ENCODE results near the gene EIF3L. TPM values are rescaled to one million over a fixed set of nuclear protein-coding genes. Genes with fewer than 3 reads are reported as not detected.
"Not testable (repeated sequence)": the region's sequence is repeated elsewhere in the genome, so short reads cannot be mapped to it uniquely, and the experiment has no call there.

Gene EIF3L
- total RNA-seq (2012; rRNA removed): 250 and 358 TPM in 2 replicates

DNA sequence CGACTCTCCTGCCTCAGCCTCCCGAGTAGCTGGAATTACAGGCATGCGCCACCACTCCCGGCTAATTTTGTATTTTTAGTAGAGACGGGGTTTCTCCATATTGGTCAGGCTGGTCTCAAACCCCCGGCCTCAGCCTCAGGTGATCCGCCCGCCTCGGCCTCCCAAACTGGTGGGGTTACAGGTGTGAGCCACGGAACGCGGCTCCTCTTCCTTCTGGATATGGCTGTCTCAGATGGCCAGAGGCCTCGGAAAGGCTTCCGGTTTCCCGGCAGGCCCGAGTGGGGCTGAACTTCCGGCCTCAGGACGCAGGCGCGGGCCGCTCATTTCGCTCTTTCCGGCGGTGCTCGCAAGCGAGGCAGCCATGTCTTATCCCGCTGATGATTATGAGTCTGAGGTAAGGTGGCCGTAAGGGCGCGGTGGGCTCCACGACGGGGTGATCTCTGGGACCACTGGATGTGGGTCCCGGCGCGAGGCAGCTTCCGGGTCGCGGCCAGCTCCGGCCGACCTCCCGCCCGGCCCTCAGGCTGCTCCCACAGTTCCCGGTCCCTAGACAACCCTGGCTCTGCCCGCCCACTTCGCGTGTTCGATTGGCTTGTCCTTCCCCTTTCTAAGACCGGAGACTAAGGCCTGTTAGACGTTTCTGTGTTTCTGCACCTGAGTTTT is at the start of gene EIF3L:
Gene EIF3L, plus strand, starts transcription at position 331 of the 663 bp plus-strand sequence. Its CDS starts 31 bp downstream, at position 362.
- H3K4me2 ChIP-seq (ENCODE audit: low read length): peak within 1 kb of the TSS; percentile 87
- H3K4me3 ChIP-seq (ENCODE audit: low read length): peak within 1 kb of the TSS; percentile 93
- H3K27me3 ChIP-seq (ENCODE audit: control insufficient read depth, insufficient read depth, low read length): no peaks in the 10 kb centered on the region
- peaks cover 3% of the 10 kb centered on the region for H3K4me1 ChIP-seq (ENCODE audit: control insufficient read depth, insufficient read depth, low read length)
- H3K36me3 ChIP-seq (ENCODE audit: insufficient read depth, low read length): peaks cover 32% of the 10 kb centered on the region
- peak within 1 kb of the TSS; percentile 92 for H3K9ac ChIP-seq (ENCODE audit: low read depth, low read length)
- H3K9me3 ChIP-seq (replicated peaks; ENCODE audit: low read length): no peaks in the 10 kb centered on the region

DNA sequence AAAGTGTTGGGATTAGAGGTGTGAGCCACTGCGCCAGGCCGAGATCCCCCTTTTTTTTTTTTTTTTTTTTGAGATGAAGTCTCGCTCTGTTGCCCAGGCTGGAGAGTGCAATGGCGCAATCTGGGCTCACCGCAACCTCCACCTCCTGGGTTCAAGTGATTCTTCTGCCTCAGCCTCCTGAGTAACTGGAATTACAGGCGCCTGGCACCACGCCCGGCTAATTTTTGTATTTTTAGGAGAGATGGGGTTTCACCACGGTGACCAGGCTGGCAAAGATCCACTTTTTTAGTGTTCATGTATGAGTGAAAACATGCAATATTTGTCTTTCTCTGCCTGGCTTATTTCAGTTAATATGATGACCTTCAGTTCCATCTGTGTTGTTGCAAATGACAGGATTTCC is 49.2 kb upstream of the EIF3L start:
- peaks cover 16% of the 10 kb centered on the region for H3K4me1 ChIP-seq (ENCODE audit: control insufficient read depth, insufficient read depth, low read length)
- H3K9me3 ChIP-seq (replicated peaks; ENCODE audit: low read length); H3K36me3 ChIP-seq (ENCODE audit: insufficient read depth, low read length); H3K27me3 ChIP-seq (ENCODE audit: control insufficient read depth, insufficient read depth, low read length); H3K4me3 ChIP-seq (ENCODE audit: low read length); H3K9ac ChIP-seq (ENCODE audit: low read depth, low read length); H3K4me2 ChIP-seq (ENCODE audit: low read length): not testable (repeated sequence)

DNA sequence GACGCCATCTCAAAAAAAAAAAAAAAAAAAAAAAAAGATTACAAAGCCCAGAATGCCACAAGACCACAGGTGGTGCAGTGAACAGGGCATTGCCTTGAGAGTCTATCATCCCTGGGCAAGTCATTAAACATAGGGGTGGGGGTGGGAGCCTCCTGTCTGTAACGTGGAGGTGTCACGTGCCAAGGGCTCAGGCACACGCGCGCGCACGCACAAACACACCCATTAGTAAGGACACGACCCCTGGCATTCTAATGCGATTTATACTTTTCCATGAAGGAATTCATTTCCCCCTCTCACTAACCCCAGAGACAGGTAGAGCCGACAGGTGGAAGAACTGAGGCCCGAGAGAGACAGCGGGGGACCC is 47.3 kb upstream of the EIF3L start:
- peak overlapping the region; percentile 89 for H3K4me2 ChIP-seq (ENCODE audit: low read length)
- no peaks in the 10 kb centered on the region for H3K36me3 ChIP-seq (ENCODE audit: insufficient read depth, low read length)
- peak overlapping the region; percentile 82 for H3K9ac ChIP-seq (ENCODE audit: low read depth, low read length)
- H3K9me3 ChIP-seq (replicated peaks; ENCODE audit: low read length): no peaks in the 10 kb centered on the region
- H3K27me3 ChIP-seq (ENCODE audit: control insufficient read depth, insufficient read depth, low read length): peaks cover 5% of the 10 kb centered on the region
- H3K4me3 ChIP-seq (ENCODE audit: low read length): peak overlapping the region; percentile 80
- peaks cover 35% of the 10 kb centered on the region for H3K4me1 ChIP-seq (ENCODE audit: control insufficient read depth, insufficient read depth, low read length)

DNA sequence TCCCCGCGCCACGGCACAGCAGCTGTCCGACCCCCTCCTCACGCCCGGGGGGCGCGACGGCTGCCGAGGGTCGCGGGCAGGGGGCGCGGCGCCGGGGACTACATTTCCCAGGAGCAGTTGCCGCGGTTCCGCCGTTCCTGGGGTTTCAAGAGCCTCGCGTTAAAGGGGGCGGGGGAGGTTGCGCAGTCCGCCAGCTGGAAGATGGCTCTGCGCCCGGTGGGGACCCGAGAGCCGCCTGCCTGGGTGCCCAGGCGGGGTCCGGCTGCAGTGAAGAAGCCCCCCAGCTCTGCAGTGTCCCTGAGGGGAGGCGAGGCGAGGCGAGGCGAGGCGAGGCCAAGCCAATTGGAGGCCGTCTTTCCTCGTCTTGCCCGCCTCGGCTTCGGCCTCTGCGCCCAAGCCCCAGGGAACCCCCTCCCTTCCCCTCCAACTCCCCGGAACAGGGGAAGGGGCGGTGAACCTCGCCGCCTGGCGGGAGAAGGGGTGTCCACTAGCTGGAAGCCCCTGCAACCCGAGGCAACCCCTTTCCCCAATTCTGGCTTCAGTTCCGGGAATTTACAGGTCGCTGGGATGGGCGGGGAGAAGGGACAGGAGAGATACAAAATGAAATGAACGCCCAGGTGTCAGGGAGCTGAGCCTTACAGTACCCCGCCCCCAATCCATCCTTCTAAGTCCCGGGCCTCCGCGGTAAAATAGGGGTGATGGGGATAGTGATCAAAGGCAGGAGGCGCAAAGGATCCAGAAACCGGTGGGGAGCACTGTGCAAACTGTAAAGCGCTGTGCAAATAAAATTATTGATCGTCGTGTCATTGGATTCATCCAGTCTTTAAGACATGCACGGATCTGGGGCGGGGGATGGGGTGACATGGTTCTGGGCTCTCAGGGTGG is 46.7 kb upstream of the EIF3L start:
- Histone ChIP-seq H3K4me3 (ENCODE audit: low read length) (peak overlapping the region; percentile 80), H3K36me3 (ENCODE audit: insufficient read depth, low read length) (no peaks in the 10 kb centered on the region), H3K4me2 (ENCODE audit: low read length) (peak overlapping the region; percentile 89), H3K9ac (ENCODE audit: low read depth, low read length) (peak overlapping the region; percentile 82), H3K9me3 (replicated peaks; ENCODE audit: low read length) (no peaks in the 10 kb centered on the region), H3K27me3 (ENCODE audit: control insufficient read depth, insufficient read depth, low read length) (peaks cover 5% of the 10 kb centered on the region), H3K4me1 (ENCODE audit: control insufficient read depth, insufficient read depth, low read length) (peaks cover 40% of the 10 kb centered on the region)

DNA sequence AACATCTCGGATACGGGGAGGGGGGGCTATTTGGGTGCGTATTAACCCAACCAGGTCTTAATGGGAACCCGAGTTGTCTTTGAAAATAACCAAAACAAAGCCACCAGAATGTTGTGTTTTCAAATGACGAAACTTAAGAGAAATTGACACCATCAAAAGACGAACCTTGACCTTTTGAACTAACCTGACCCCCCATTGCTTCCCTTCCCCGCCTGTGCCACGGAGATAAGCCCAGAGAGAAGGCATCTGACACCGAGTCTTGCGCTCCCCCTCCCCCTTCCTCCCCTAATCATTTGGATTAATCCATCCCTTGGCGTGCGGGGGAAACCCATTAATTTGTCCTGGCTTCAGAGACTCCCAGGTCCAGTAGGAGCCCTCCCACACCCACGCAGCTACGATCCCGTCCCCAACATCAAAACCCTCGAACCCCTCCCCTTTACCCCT is 46.0 kb upstream of the EIF3L start:
- H3K27me3 ChIP-seq (ENCODE audit: control insufficient read depth, insufficient read depth, low read length): no peaks in the 10 kb centered on the region
- H3K9ac ChIP-seq (ENCODE audit: low read depth, low read length): no peak overlapping the region
- no peaks in the 10 kb centered on the region for H3K36me3 ChIP-seq (ENCODE audit: insufficient read depth, low read length)
- H3K4me1 ChIP-seq (ENCODE audit: control insufficient read depth, insufficient read depth, low read length): peaks cover 42% of the 10 kb centered on the region
- H3K9me3 ChIP-seq (replicated peaks; ENCODE audit: low read length): no peaks in the 10 kb centered on the region
- peak overlapping the region; percentile 89 for H3K4me2 ChIP-seq (ENCODE audit: low read length)
- no peak overlapping the region for H3K4me3 ChIP-seq (ENCODE audit: low read length)

DNA sequence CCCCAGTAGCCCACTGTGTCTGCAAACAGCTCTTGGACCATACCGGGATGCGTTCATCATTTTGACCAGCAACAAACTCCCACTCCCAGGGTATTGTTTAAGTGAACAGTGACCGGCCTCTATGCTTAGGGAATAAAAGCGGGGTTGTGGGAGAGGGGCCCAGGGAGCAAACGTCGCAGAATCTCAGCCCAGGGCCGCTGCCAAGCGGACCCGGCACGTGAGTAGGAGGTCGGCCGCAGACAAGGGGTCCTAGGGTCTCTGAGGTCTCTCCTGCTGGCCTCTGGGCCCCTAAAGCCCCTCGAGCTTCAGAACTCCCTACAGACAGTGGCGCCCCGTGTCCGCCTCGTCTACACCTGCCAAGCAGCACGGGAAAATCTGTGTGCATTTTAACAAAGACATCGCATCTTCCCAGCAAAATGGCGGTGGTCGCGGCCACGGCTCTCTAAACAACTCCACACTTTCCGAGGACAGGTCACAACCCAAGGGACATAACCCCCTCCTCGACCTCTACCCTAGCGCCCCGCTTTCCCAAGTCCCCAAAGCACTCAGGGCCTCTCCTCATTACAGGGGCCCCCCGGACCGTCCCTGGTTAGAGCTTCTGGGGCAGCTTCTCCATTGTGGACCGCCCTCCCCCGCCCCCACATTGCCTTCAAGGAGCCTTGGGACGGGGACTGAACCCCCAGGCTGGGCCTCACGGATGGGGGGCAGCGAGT is 45.4 kb upstream of the EIF3L start:
- Histone ChIP-seq H3K36me3 (ENCODE audit: insufficient read depth, low read length) (no peaks in the 10 kb centered on the region), H3K27me3 (ENCODE audit: control insufficient read depth, insufficient read depth, low read length) (no peaks in the 10 kb centered on the region), H3K9ac (ENCODE audit: low read depth, low read length) (no peak overlapping the region), H3K4me3 (ENCODE audit: low read length) (no peak overlapping the region), H3K9me3 (replicated peaks; ENCODE audit: low read length) (no peaks in the 10 kb centered on the region), H3K4me1 (ENCODE audit: control insufficient read depth, insufficient read depth, low read length) (peaks cover 46% of the 10 kb centered on the region), H3K4me2 (ENCODE audit: low read length) (peak overlapping the region; percentile 99)

DNA sequence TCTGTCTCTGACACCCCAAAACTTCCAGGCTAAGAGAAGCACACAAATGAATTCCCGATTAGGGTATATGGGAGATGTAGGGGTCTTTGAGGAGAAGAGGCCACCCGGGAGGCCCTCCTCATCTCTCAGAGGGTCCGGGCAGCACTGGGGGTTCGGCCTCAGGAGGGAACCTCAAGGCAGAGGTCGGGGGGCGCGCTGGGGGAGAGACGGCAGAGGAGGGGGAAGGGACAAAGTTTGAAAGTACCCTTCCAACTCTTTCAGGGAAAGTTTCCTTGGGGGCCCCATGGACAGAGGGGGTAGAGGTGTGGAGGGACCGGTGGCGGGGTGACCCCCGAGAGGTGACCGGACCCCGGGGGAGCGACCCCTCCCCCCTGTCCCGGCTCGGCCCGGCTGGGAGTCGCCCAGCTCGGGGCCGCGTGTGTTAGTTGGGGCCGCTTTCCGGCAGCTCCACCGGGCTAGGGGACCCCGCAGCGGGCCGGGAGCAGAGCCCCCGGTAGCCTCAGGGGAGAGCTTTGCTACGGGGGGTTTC is 44.8 kb upstream of the EIF3L start:
- Histone ChIP-seq H3K9me3 (replicated peaks; ENCODE audit: low read length) (no peaks in the 10 kb centered on the region), H3K9ac (ENCODE audit: low read depth, low read length) (peak overlapping the region; percentile 97), H3K4me3 (ENCODE audit: low read length) (peak overlapping the region; percentile 68), H3K4me1 (ENCODE audit: control insufficient read depth, insufficient read depth, low read length) (peaks cover 46% of the 10 kb centered on the region), H3K36me3 (ENCODE audit: insufficient read depth, low read length) (no peaks in the 10 kb centered on the region), H3K4me2 (ENCODE audit: low read length) (peak overlapping the region; percentile 99), H3K27me3 (ENCODE audit: control insufficient read depth, insufficient read depth, low read length) (no peaks in the 10 kb centered on the region)

DNA sequence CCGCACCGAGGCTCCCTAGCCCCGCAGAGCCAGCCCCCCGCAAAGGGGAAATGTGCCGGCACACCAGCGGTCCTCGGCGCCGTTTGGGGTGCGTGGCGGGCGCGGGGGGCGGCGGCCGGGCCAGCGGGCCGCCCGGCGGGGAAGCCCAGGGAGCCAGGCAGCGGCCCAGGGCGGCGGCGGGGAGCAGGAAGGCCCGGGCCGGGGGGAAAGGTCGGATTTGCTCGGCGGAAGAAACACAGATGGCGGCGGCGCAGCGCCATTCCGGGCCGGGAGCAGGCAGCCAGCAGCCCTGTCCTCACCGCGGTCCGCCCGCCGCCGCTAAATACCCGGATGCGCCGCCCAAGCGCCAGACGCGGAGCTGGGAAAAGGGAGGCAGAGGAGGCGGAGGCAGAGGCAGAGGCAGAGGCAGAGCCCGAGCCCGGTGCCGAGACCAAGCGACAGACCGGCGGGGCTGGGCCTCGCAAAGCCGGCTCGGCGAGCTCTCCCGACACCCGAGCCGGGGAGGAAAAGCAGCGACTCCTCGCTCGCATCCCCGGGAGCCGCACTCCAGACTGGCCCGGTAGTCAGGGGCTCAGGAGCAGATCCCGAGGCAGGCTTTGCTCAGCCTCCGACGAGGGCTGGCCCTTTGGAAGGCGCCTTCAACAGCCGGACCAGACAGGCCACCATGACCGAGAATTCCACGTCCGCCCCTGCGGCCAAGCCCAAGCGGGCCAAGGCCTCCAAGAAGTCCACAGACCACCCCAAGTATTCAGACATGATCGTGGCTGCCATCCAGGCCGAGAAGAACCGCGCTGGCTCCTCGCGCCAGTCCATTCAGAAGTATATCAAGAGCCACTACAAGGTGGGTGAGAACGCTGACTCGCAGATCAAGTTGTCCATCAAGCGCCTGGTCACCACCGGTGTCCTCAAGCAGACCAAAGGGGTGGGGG is 44.1 kb upstream of the EIF3L start:
- Histone ChIP-seq H3K4me3 (ENCODE audit: low read length) (peak overlapping the region; percentile 68), H3K27me3 (ENCODE audit: control insufficient read depth, insufficient read depth, low read length) (no peaks in the 10 kb centered on the region), H3K4me1 (ENCODE audit: control insufficient read depth, insufficient read depth, low read length) (peaks cover 46% of the 10 kb centered on the region), H3K9ac (ENCODE audit: low read depth, low read length) (peak overlapping the region; percentile 97), H3K36me3 (ENCODE audit: insufficient read depth, low read length) (no peaks in the 10 kb centered on the region), H3K9me3 (replicated peaks; ENCODE audit: low read length) (no peaks in the 10 kb centered on the region), H3K4me2 (ENCODE audit: low read length) (peak overlapping the region; percentile 99)

DNA sequence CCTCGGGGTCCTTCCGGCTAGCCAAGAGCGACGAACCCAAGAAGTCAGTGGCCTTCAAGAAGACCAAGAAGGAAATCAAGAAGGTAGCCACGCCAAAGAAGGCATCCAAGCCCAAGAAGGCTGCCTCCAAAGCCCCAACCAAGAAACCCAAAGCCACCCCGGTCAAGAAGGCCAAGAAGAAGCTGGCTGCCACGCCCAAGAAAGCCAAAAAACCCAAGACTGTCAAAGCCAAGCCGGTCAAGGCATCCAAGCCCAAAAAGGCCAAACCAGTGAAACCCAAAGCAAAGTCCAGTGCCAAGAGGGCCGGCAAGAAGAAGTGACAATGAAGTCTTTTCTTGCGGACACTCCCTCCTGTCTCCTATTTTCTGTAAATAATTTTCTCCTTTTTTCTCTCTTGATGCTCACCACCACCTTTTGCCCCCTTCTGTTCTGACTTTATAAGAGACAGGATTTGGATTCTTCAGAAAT is 43.4 kb upstream of the EIF3L start:
- H3K4me2 ChIP-seq (ENCODE audit: low read length): peak overlapping the region; percentile 99
- peak overlapping the region; percentile 68 for H3K4me3 ChIP-seq (ENCODE audit: low read length)
- no peaks in the 10 kb centered on the region for H3K36me3 ChIP-seq (ENCODE audit: insufficient read depth, low read length)
- no peaks in the 10 kb centered on the region for H3K9me3 ChIP-seq (replicated peaks; ENCODE audit: low read length)
- no peaks in the 10 kb centered on the region for H3K27me3 ChIP-seq (ENCODE audit: control insufficient read depth, insufficient read depth, low read length)
- H3K4me1 ChIP-seq (ENCODE audit: control insufficient read depth, insufficient read depth, low read length): peaks cover 46% of the 10 kb centered on the region
- H3K9ac ChIP-seq (ENCODE audit: low read depth, low read length): peak overlapping the region; percentile 97
